Activated CD4-positive, alpha-beta memory T cell treated with anti-CD3 and anti-CD28 coated beads, Interleukin-2, amount 10 ng/mL, durations not matched to agents 7 days and 5 days (primary cell): Measurements from ENCODE around the gene LGI1. TPM values are rescaled to one million over a fixed set of nuclear protein-coding genes. Genes with fewer than 3 reads are reported as not detected.

Experiments used
- CTCF ChIA-PET: fragments of 350-600 bp; sonication (Branson Sonifier 250); formaldehyde crosslinking; loops from one replicate; lab custom pipeline; 2021; ENCODE audit warnings: antibody characterized with exemption, inconsistent platforms; lab: Charles Lee
- POLR2A ChIA-PET: fragments of 350-600 bp; sonication (Branson Sonifier 250); formaldehyde crosslinking; loops from one replicate; lab custom pipeline; 2021; ENCODE audit warnings: antibody characterized with exemption; lab: Charles Lee
- DNase-seq: peaks from one replicate; pipeline ENCODE4 v3.0.0-alpha.2; 2020
- H3K27ac Mint-ChIP-seq: one replicate; pipeline ENCODE4 v1.8.0; 2021; ENCODE audit warnings: mild to moderate bottlenecking, mixed read lengths
- H3K27me3 Mint-ChIP-seq: one replicate; pipeline ENCODE4 v1.8.0; 2021; ENCODE audit warnings: mixed read lengths
- H3K36me3 Mint-ChIP-seq: one replicate; pipeline ENCODE4 v1.8.0; 2021; ENCODE audit warnings: low read depth, mixed read lengths
- H3K4me1 Mint-ChIP-seq: one replicate; pipeline ENCODE4 v1.8.0; 2021; ENCODE audit warnings: mixed read lengths
- H3K4me3 Mint-ChIP-seq: one replicate; pipeline ENCODE4 v1.8.0; 2021; ENCODE audit warnings: mild to moderate bottlenecking, mixed read lengths
- H3K9me3 Mint-ChIP-seq: one replicate; pipeline ENCODE4 v1.8.0; 2021; ENCODE audit warnings: mixed read lengths
- total RNA-seq, 2 experiments: library from RNA; stranded (reverse); gene quantifications; one replicate each; pipeline ENCODE4 v1.2.3, GENCODE V29; 2021

Gene LGI1
- total RNA-seq, 2 experiments from 2014 or later = not detected

DNA sequence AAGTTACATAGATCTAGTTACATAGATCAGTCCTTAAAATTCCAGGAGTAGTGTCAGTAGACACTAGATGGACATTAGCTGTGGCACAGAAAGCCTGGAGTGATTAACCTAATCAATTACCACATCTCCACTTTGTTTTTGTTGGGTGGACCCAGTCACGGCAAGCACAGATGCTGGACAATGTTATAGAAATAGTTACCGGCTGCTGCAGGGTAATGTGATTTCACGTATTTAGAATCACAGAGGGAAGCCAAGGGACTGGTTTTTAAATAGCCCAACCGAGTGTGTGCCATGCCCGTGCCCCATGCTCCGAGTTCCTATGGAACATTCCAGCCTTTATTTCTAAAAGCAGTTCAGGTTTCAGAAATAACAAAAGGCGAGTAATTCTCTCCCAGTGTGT is 2.8 kb downstream of the LGI1 start:
- DNase-seq = no peak
- H3K4me1 Mint-ChIP-seq = no peaks in the 10 kb centered on the region
- H3K9me3 Mint-ChIP-seq = no peaks in the 10 kb centered on the region
- CTCF ChIA-PET = no interaction called here
- POLR2A ChIA-PET = no interaction called here
- H3K36me3 Mint-ChIP-seq = no peaks in the 10 kb centered on the region
- peaks cover 42% of the 10 kb centered on the region for H3K27me3 Mint-ChIP-seq
- H3K27ac Mint-ChIP-seq = no peak overlapping the region
- no peak overlapping the region for H3K4me3 Mint-ChIP-seq

GRCh38 chr10:93762979-93763391 is 5.2 kb downstream of the LGI1 start:
- POLR2A ChIA-PET = no interaction called here
- no peaks in the 10 kb centered on the region for H3K9me3 Mint-ChIP-seq
- peaks cover 35% of the 10 kb centered on the region for H3K27me3 Mint-ChIP-seq
- CTCF ChIA-PET = no interaction called here
- no peak overlapping the region for H3K4me3 Mint-ChIP-seq
- H3K4me1 Mint-ChIP-seq = no peaks in the 10 kb centered on the region
- no peak for DNase-seq
- no peaks in the 10 kb centered on the region for H3K36me3 Mint-ChIP-seq
- H3K27ac Mint-ChIP-seq = no peak overlapping the region

GRCh38 chr10:93766918-93767317 is 9.2 kb downstream of the LGI1 start:
- ChIA-PET CTCF (no interaction called here), POLR2A (no interaction called here)
- Mint-ChIP-seq H3K27ac (no peak overlapping the region), H3K4me1 (no peaks in the 10 kb centered on the region), H3K4me3 (no peak overlapping the region), H3K9me3 (no peaks in the 10 kb centered on the region), H3K36me3 (no peaks in the 10 kb centered on the region), H3K27me3 (peaks cover 16% of the 10 kb centered on the region)
- DNase-seq = no peak

DNA sequence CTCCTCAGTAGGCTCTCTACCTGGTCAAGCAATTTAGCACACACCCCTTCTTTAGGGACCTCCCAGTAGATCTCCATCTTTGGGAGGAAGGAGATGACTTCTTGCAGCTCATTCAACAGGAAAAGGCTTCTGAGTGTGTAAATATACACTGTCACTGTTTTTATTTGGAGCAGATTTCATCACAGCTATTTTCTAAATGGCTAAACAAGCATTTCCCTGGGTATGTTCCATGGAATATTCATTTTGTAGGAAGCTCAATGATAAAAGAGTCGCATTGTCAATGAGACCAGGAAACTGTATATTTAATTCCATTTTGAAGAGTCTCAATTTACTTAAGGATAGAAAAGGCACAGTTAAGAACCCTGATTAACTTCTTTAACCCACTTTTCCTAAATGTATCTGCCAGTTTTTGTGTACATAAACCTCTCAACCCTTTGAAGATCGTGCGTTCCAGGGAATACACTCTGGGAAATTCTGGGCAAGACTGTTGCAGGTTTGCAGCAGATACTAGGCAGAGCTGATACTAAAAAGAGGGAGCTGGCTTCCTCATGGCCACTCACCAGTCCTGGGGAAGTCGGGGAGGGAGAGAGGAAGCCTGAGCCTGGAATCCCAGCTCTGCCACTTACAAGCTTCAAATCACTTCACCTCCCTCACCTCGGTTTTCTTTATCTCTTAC is 10.1 kb downstream of the LGI1 start:
- H3K27me3 Mint-ChIP-seq = peaks cover 10% of the 10 kb centered on the region
- no peak overlapping the region for H3K27ac Mint-ChIP-seq
- H3K4me3 Mint-ChIP-seq = no peak overlapping the region
- DNase-seq = no peak
- H3K36me3 Mint-ChIP-seq = no peaks in the 10 kb centered on the region
- no peaks in the 10 kb centered on the region for H3K4me1 Mint-ChIP-seq
- no peaks in the 10 kb centered on the region for H3K9me3 Mint-ChIP-seq
- ChIA-PET POLR2A (no interaction called here), CTCF (interaction anchor here (0.6 kb wide), 1 partner anchor 372 kb away, joined by 3 read pairs; no protein-coding TSS in a partner anchor)

- no peaks in the 10 kb centered on the region for H3K36me3 Mint-ChIP-seq
- H3K9me3 Mint-ChIP-seq = no peaks in the 10 kb centered on the region
- no peak overlapping the region for H3K4me3 Mint-ChIP-seq
- no peak for DNase-seq
- ChIA-PET POLR2A (no interaction called here), CTCF (no interaction called here)
- no peak overlapping the region for H3K27ac Mint-ChIP-seq
- H3K27me3 Mint-ChIP-seq = peaks cover 8% of the 10 kb centered on the region
- no peaks in the 10 kb centered on the region for H3K4me1 Mint-ChIP-seq
Measured at GRCh38 chr10:93768892-93769291, 11.2 kb downstream of the LGI1 start.

- Mint-ChIP-seq H3K27ac (no peak overlapping the region), H3K27me3 (peaks cover 18% of the 10 kb centered on the region), H3K36me3 (no peaks in the 10 kb centered on the region), H3K4me1 (no peaks in the 10 kb centered on the region), H3K9me3 (no peaks in the 10 kb centered on the region), H3K4me3 (no peak overlapping the region)
- ChIA-PET CTCF (no interaction called here), POLR2A (no interaction called here)
- no peak for DNase-seq
Measured at GRCh38 chr10:93771354-93771753, 13.6 kb downstream of the LGI1 start.

DNA sequence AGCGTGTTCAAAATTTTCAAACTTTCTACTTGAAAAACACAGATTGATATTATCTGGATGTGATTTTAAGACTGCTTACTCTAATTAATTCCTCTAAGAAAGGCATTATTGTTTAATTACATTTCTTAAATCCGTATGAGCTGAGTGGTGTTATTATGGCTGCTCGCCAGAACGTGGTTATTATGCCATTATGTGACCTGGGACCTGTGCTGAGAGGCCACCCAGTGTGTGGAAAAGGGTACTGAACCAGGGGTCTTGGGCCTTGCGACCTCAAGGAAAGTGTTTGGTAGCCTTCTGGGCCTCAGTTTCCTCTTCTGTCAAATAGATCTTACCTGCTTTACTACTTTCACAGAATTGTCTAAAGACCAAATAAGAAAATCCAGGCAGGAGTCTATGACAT is 15.4 kb downstream of the LGI1 start:
- POLR2A ChIA-PET = no interaction called here
- DNase-seq = no peak
- H3K4me1 Mint-ChIP-seq = no peaks in the 10 kb centered on the region

DNA sequence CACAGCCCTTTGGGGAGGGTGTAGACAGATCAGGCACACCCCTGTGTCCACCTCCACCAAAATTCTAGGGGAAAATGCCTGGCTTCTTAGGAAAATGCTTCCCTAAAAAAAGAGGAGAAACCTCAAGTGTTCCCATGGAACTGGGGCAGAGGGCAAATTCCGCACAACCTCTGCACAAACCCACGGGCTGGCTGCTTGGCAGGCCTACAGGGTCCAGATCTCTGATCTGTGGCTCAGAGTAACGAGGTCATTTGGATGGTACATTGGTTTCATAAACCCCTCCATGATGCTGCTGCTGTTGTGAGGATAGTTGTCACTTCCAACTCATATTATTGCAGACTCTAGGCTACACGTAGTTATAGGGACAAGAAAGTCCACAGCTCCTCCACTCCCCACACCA is 16.0 kb downstream of the LGI1 start:
- ChIA-PET CTCF (no interaction called here), POLR2A (no interaction called here)
- no peak overlapping the region for H3K27ac Mint-ChIP-seq

More for the DNA sequence above, 15.4 kb downstream of the LGI1 start:
- H3K9me3 Mint-ChIP-seq = no peaks in the 10 kb centered on the region
- CTCF ChIA-PET = no interaction called here
- H3K27me3 Mint-ChIP-seq = peaks cover 16% of the 10 kb centered on the region
- no peak overlapping the region for H3K27ac Mint-ChIP-seq
- H3K4me3 Mint-ChIP-seq = no peak overlapping the region
- H3K36me3 Mint-ChIP-seq = no peaks in the 10 kb centered on the region

DNA sequence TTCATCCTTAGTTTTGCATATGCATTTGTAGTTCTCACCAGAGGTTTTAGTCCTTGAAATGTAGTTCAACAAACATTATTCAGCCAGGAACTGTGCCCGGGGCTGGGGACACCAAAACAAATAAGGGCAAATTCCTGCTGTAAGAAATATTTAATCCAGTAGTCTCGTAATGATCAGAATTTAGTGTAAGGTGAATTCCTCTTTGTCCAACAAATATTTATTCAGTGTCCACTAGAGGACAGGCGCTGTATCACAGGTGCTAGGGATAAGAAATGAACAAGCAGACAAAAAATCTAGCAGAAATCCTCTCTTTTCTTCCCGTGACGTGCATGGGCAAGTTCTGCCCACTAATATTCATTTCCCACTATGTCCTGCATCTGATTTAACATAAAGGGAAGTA is 17.6 kb downstream of the LGI1 start:
- Mint-ChIP-seq H3K9me3 (no peaks in the 10 kb centered on the region), H3K36me3 (no peaks in the 10 kb centered on the region), H3K4me1 (no peaks in the 10 kb centered on the region), H3K27ac (no peak overlapping the region), H3K4me3 (no peak overlapping the region), H3K27me3 (peaks cover 18% of the 10 kb centered on the region)
- no peak for DNase-seq
- POLR2A ChIA-PET = no interaction called here
- CTCF ChIA-PET = no interaction called here

More for the DNA sequence above, 16.0 kb downstream of the LGI1 start:
- H3K4me3 Mint-ChIP-seq = no peak overlapping the region
- H3K4me1 Mint-ChIP-seq = no peaks in the 10 kb centered on the region
- no peak for DNase-seq
- H3K9me3 Mint-ChIP-seq = no peaks in the 10 kb centered on the region
- peaks cover 18% of the 10 kb centered on the region for H3K27me3 Mint-ChIP-seq
- no peaks in the 10 kb centered on the region for H3K36me3 Mint-ChIP-seq

- Mint-ChIP-seq H3K27ac (no peak overlapping the region), H3K27me3 (peaks cover 16% of the 10 kb centered on the region), H3K4me3 (no peak overlapping the region), H3K36me3 (no peaks in the 10 kb centered on the region), H3K9me3 (no peaks in the 10 kb centered on the region), H3K4me1 (no peaks in the 10 kb centered on the region)
- ChIA-PET POLR2A (no interaction called here), CTCF (no interaction called here)
- no peak for DNase-seq
Measured at GRCh38 chr10:93777092-93777491, 19.4 kb downstream of the LGI1 start.

GRCh38 chr10:93784059-93784458 is 26.3 kb downstream of the LGI1 start:
- CTCF ChIA-PET = no interaction called here

GRCh38 chr10:93788413-93789208 is 30.9 kb downstream of the LGI1 start:
- Mint-ChIP-seq H3K27me3 (peaks cover 14% of the 10 kb centered on the region), H3K27ac (no peak overlapping the region), H3K4me1 (no peaks in the 10 kb centered on the region), H3K4me3 (no peak overlapping the region), H3K9me3 (no peaks in the 10 kb centered on the region), H3K36me3 (no peaks in the 10 kb centered on the region)
- no peak for DNase-seq
- CTCF ChIA-PET = no interaction called here
- POLR2A ChIA-PET = no interaction called here

More at GRCh38 chr10:93784059-93784458, 26.3 kb downstream of the LGI1 start:
- H3K9me3 Mint-ChIP-seq = no peaks in the 10 kb centered on the region
- no peak overlapping the region for H3K4me3 Mint-ChIP-seq
- H3K36me3 Mint-ChIP-seq = no peaks in the 10 kb centered on the region
- H3K27ac Mint-ChIP-seq = no peak overlapping the region
- no peaks in the 10 kb centered on the region for H3K4me1 Mint-ChIP-seq
- POLR2A ChIA-PET = no interaction called here
- H3K27me3 Mint-ChIP-seq = peaks cover 3% of the 10 kb centered on the region
- DNase-seq = no peak

DNA sequence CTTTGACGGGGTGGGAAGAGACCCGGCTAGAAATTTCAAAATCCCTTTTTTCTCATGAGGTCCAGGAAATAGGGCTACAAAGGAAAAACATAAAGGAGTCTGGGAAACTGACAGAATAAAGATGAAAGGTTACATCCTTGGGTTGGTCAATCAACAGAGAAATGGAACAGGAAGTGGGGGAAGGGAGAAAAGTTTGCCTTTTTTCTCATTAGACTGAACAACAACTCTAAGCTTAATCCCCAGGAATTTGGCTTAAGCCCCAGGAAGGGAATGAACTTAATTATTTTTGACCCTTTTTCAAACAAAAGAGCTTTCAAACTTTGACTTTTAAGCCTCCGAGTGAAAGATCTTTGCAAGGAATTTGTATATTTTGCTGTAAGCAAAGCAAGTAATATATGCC is 32.7 kb downstream of the LGI1 start:
- no peaks in the 10 kb centered on the region for H3K4me1 Mint-ChIP-seq
- no peaks in the 10 kb centered on the region for H3K36me3 Mint-ChIP-seq
- H3K27me3 Mint-ChIP-seq = peaks cover 14% of the 10 kb centered on the region
- no peak for DNase-seq
- H3K4me3 Mint-ChIP-seq = no peak overlapping the region
- H3K27ac Mint-ChIP-seq = no peak overlapping the region
- POLR2A ChIA-PET = no interaction called here
- H3K9me3 Mint-ChIP-seq = no peaks in the 10 kb centered on the region
- CTCF ChIA-PET = no interaction called here

GRCh38 chr10:93796167-93796566 is 38.4 kb downstream of the LGI1 start:
- Mint-ChIP-seq H3K9me3 (no peaks in the 10 kb centered on the region), H3K27me3 (peaks cover 4% of the 10 kb centered on the region), H3K27ac (no peak overlapping the region), H3K36me3 (no peaks in the 10 kb centered on the region), H3K4me1 (no peaks in the 10 kb centered on the region), H3K4me3 (no peak overlapping the region)
- POLR2A ChIA-PET = no interaction called here
- CTCF ChIA-PET = no interaction called here
- no peak for DNase-seq
